Activated CD4-positive, alpha-beta T cell treated with anti-CD3 and anti-CD28 coated beads, Interleukin-10, Interleukin-2, amounts not matched to agents 100 ng/mL and 50 ng/mL, durations not matched to agents 16 hours and 8 hours (primary cell): Measurements from ENCODE around the gene NFKB1.

Experiments used
- DNase-seq: peaks from one replicate; pipeline ENCODE4 v3.0.0-alpha.2; 2020

The NFKB1 gene

GRCh38 chr4:102502543-102502818, 1.3 kb downstream of the NFKB1 start:
- no peak for DNase-seq

DNA sequence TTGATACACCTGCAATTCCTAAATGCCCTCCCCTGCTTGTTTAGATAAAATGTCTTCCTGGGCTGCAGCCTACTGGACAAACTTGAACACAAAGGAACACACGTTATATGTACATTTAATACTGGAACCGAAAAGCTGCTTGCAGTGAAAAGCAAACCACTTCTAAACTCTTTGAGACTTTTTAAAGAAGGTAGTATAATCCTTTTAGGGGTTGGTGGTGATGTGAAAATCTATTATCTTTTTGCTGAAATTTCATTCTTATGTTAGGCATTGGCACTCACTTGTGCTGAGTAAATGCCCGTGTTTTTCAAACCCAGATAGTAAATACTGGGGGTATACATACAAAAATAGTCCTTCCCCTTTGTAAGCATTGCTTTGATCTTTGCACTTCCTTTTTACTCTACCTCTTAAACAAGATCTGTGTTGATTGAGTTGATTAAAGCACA, 2.2 kb downstream of the NFKB1 start:
- DNase-seq = peak; percentile 31

GRCh38 chr4:102503831-102504786, 3.0 kb downstream of the NFKB1 start:
- DNase-seq = peak; percentile 33

DNA sequence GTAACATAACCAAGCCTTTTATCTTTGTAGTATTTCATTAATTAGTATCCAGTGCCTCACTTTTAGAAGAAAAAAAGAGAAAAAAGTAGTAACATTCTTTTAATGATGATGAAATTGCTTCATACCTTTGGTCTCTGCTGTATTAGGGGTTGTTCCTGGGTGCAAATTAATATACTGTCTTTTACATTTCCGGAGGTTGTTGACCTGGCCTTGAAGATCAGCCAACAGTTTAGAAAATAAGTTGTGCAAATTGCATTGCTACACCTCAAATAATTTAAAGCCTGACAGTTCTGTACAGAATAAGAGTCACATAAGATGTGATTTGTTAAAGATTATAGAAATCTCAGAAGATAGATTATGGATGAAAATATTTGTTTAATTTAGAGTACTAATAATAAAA, 3.8 kb downstream of the NFKB1 start:
- no peak for DNase-seq

DNA sequence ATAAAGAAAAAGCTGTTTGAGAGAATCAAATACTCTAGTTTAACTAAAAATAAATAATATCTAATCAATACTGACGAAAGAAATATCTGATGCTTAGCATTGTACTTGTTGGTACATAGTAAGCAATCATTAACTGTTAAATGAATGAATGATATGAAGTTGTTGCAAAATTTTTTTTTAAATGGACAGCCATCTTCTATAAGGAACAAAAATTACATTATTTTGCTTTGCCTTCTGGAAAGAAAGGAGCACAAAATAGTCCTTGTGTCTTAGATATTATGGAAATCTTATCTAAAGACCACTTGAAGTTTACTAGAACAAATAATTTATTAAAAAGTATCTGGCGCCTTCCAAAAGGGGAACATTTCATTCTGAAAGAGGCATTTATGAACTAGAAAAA, 4.5 kb downstream of the NFKB1 start:
- no peak for DNase-seq

- no peak for DNase-seq
Measured at GRCh38 chr4:102506523-102506922, 5.4 kb downstream of the NFKB1 start.

GRCh38 chr4:102511830-102512605, 10.9 kb downstream of the NFKB1 start:
- DNase-seq = no peak

DNA sequence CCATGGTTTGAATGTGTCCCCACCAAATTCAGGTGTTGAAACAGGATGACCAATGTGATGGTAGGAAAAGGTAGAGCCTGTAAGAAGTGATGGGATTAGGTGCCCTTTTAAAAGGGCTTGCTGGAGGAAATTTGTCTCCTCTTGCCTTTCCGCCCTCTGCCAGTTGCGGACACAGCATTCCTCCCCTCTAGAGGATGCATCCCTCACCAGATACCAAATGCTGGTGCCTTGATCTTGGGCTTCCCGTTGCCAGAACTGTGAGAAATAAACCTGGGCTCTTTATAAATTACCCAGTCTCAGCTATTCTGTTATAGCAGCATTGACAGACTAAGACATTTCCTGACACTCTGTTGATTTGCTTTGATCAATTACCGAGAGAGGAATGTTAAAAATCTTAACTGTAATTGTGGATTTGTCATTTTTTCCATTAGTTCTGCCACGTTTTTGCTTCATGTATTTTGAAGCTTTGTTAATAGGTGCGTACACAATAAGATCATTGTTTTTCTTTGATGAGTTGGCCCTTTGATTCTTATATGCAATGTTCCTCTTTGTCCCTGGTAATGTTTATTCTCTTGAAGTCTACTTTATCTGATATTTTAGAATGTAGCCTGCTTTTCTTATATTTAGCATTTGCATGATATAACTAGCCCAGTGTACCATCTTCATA, 13.3 kb downstream of the NFKB1 start:
- DNase-seq = no peak

- DNase-seq = no peak
Measured at GRCh38 chr4:102517753-102518152, 16.6 kb downstream of the NFKB1 start.

DNA sequence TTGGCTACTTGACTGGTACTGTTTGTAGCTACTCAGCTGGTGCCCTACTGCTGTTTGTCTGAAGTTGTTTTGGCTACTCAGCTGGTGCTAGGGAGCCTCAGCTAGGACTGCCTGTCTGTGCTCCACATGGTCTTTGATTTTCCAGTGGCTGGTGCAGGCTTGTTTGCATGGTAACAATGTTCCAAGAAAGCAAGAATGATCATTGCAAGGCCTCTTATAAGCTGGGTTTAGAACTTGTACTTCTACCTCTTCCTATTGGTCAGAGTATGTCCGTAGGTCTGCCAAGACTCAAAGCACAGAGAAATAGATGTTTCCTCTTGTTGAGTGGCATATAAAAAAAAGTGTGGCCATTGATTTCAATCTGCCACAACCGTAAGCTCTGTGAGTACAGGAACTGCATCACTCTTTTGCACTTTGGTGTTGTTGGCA, 17.6 kb downstream of the NFKB1 start:
- peak; percentile 40 for DNase-seq

DNA sequence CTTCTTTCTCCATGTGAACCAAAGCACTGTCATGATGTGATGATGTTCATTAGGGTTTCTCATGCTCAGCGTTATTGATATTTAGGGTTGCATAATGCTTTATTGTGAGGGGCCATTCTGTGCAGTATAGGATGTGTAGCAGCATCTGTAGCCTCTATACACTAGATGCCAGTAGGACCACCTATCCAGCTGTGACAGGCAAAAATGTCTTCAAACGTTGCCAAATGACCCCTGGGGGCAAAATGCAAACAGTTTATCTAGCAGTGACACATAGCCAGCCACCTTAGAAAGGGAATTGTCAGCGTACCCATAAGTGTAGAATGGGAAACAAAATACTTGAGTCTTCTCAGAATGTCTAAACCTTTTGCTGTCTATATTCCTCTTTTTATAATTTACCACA, 18.8 kb downstream of the NFKB1 start:
- no peak for DNase-seq

DNA sequence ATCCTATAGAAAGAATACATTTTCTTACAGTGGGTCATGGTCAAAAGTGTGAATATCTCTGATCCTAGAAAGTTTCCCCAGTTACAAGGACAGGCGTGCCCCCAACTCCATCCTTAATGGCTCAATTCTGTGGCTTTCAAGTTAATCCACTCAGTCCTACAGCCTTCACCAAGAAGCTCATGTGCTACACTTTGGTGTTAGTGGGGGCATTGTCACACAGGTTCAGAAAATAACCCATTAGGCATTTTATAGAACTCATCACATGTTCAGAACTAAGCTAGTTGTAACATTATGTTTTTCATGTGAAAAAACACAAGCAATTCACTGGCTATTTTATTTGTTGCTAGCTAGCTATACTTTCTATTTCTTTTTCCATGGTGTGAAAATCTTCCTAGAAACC, 20.4 kb downstream of the NFKB1 start:
- DNase-seq = no peak

DNA sequence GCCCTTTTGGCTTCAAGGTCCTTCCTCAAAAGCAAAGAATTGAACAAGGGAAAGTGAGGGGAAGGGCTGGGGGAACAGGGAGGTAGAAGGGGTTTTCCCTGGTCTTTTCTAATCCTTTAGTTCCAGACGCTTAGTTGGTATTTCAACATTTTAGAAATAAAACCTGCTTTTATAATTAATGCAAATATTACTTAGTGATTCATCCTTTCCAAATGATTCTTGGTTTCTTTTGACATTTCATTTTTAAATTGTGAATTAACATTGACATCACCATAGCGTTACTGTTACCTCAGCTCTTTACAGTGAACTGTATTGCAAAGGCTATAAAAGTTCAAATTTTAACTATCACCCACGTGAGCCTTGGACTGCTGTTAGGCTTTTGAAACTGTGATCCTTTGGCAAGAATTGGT, 20.9 kb downstream of the NFKB1 start:
- no peak for DNase-seq

DNA sequence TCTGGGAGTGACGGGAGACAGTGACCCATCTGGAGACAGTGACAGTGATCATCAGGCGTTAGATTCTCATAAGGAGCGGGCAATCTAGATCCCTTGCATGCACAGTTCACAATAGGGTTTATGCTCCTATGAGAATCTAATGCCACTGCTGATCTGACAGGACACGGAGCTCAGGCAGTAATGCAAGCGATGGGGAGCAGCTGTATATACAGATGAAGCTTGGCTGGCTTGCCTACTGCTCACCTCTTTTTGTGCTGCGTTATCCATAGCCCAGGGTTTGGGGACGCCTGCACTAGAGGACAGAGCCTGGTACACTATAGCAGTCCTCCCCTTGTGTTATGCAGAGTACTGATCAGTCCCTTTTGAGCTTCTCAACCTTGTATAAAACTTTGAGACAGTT, 23.5 kb downstream of the NFKB1 start:
- no peak for DNase-seq

DNA sequence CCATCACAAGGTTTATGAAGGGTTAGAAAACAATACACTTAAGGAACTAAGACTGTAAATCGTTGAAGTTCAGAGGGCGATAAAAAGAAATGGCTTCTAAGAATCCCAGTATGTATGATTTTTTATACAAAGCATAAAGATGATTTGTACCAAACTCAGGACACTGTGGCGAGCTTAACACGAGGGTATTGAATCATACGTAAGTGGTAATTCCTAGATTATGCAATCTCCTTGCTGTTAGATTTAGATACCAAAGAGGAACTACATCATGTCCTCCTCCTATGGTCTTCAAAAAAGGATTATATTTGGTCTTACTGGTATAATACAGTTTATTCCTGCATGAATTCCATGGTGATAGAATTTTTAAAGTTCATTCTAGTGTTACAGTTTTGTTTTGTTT, 23.9 kb downstream of the NFKB1 start:
- no peak for DNase-seq

- DNase-seq = no peak
Measured at GRCh38 chr4:102525504-102525903, 24.3 kb downstream of the NFKB1 start.

- DNase-seq = no peak
Measured at GRCh38 chr4:102526532-102526931, 25.4 kb downstream of the NFKB1 start.

- peak; percentile 83 for DNase-seq
Measured at GRCh38 chr4:102527695-102528283, 26.6 kb downstream of the NFKB1 start.

GRCh38 chr4:102529977-102530376, 28.8 kb downstream of the NFKB1 start:
- DNase-seq = no peak

GRCh38 chr4:102530986-102531385, 29.8 kb downstream of the NFKB1 start:
- no peak for DNase-seq

- no peak for DNase-seq
Measured at GRCh38 chr4:102531462-102531861, 30.3 kb downstream of the NFKB1 start.

GRCh38 chr4:102533348-102533747, 32.2 kb downstream of the NFKB1 start:
- no peak for DNase-seq

DNA sequence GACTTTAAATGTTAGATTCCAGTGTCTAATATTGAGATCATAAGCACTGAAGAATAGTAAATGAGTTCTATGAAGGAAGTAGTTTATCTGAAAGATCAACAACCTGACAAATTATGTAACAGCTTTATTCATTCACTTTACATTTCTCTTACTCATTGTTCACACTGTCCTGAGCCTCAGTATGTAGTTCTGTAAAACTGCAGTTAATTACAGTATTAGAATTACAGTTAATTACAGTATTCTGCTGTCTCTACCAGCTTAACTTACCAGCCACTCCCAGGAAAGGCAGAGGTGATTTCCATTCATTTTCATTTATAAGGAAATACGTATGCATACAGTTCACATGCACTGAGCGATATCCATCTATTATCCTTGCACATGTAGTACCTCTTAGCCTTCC, 32.7 kb downstream of the NFKB1 start:
- DNase-seq = no peak
